Heart left ventricle (tissue), 16 donors: ENCODE data around the gene CENPX. TPM values are rescaled to one million over a fixed set of nuclear protein-coding genes. Genes with fewer than 3 reads are reported as not detected.

Experiments used
- ATAC-seq, 4 donors: fragments of 200-7000 bp; cut with Tn5 transposase; one replicate each; pipeline ENCODE4 v1.9.1; 2020 to 2022; ENCODE audit warnings: moderate library complexity in 4 of 4, mild to moderate bottlenecking in 3 of 4, moderate number of reproducible peaks in 1 of 4
- DNase-seq, 5 donors: peaks; one replicate each; pipeline ENCODE4 v3.0.0-alpha.2; 2020
- H3K27ac ChIP-seq, 12 donors: fragments of 200-600 bp; sonication (generic) in 4 of 12; one replicate each; pipeline versions ENCODE4 v1.5.0 to v1.8.0; 2016 to 2022; ENCODE audit warnings: mild to moderate bottlenecking in 2 of 12
- H3K27me3 ChIP-seq, 9 donors: fragments of 200-600 bp; sonication (generic) in 2 of 9; one replicate each; pipeline versions ENCODE4 v1.5.1 to v1.8.0; 2016 to 2022; ENCODE audit warnings: mild to moderate bottlenecking in 3 of 9
- H3K36me3 ChIP-seq, 9 donors: fragments of 200-600 bp; sonication (generic) in 2 of 9; one replicate each; pipeline versions ENCODE4 v1.5.0 to v1.8.0; 2018 to 2022; ENCODE audit warnings: mild to moderate bottlenecking in 2 of 9
- H3K4me1 ChIP-seq, 12 donors: fragments of 200-600 bp; sonication (generic) in 4 of 12; one replicate each; pipeline versions ENCODE4 v1.5.0 to v1.8.0; 2016 to 2022; ENCODE audit warnings: mild to moderate bottlenecking in 3 of 12
- H3K4me3 ChIP-seq, 12 donors: fragments of 200-600 bp; sonication (generic) in 4 of 12; one replicate each; pipeline versions ENCODE4 v1.5.0 to v1.8.0; 2017 to 2022; ENCODE audit warnings: mild to moderate bottlenecking in 9 of 12, moderate library complexity in 4 of 12
- H3K9me3 ChIP-seq, 12 donors: fragments of 200-600 bp; sonication (generic) in 4 of 12; one replicate each; pipeline versions ENCODE4 v1.5.0 to v1.8.0; 2016 to 2022; ENCODE audit warnings: mild to moderate bottlenecking in 1 of 12
- POLR2A ChIP-seq, 2 donors: fragments of 450-650 bp; IDR thresholded peaks; one replicate each; pipeline ENCODE4 v1.6.1; 2017; ENCODE audit warnings: antibody characterized with exemption in 2 of 2, mild to moderate bottlenecking in 2 of 2, moderate library complexity in 2 of 2
- WGBS, 4 donors: extraction: QIAGEN DNeasy Blood & Tissue Kit in 2 of 4; methylation state at CpG; one replicate each; pipeline versions ENCODE4 v1.1.5 to v1.1.7; 2013 to 2018; 5-methylcytosine and 5-hydroxymethylcytosine counted together
- intact Hi-C, 10 donors: fragments of 100-400 bp; cut with DNase I; formaldehyde crosslinking; loops; one replicate each; pipeline versions ENCODE4 v1.11.1 to v1.14.2; 2022
- polyA plus RNA-seq, 2 donors: library from polyadenylated mRNA; stranded (reverse); fragments of 200-250 nt; gene quantifications; one replicate each; pipeline ENCODE4 v1.2.3, GENCODE V29; 2013
- total RNA-seq, 9 donors: library from RNA; depleted of rRNA in 2 of 9; stranded (reverse); fragments of >200 nt in 2 of 9; fragmentation: NEBNext Ultra II Directional in 3 of 9; extraction: Animal tissue kit (Norgen Biotek cat#: 25700) in 3 of 9; gene quantifications; one replicate each; pipeline versions ENCODE4 v1.1.0 to v1.2.4, GENCODE V29; 2016 to 2023
- TF ChIP-seq, protein P1 (sequence below), 12 donors: fragments of 200-600 bp; sonication (generic) in 4 of 12; IDR thresholded peaks; one replicate each; pipeline versions ENCODE4 v1.5.0 to v1.8.0; 2018 to 2022; ENCODE audit warnings: antibody characterized with exemption in 12 of 12, mild to moderate bottlenecking in 5 of 12
- donor health status: ischemic (EF 13 %, LVEDD 7.1; RV severe dilation, severe dysfunction).
- donor health status: healthy with polysubstance abuse.
- donor health status: DM: no; HTN: yes; CAD: no.
- donor health status: DM: no; HTN: no; CAD: no.
- donor health status: ischemic (EF 25% LVEDD 6.9; RV normal size, moderate dysfunction).
- donor health status: ischemic (EF 25% LVEDD 5.7; RV mildly dilated, moderate dysfunction).
- donor health status: healthy.
- donor health status: DM: yes; HTN: yes; CAD: no.
- donor health status: ischemic (EF 35%, LVEDD 5.7; RV mildly dilated, moderate dysfunction).
- donor health status: nonischemic (EF 11% LVEDD 7.7; RV severe dilation, severe dysfunction).
- donor health status: DM: yes; HTN: yes; CAD: no.
- donor health status: PGD.
- donor health status: ischemic (EF 29% LVEDD 5.4; RV normal size, mild dysfunction).
- donor health status: nonischemic (EF 23%, LVEDD 6.1; RV moderate dilation, normal function).

CENPX gene
- total and polyA plus RNA-seq, 11 donors: 16.8 to 126 (median 29.2) TPM

DNA sequence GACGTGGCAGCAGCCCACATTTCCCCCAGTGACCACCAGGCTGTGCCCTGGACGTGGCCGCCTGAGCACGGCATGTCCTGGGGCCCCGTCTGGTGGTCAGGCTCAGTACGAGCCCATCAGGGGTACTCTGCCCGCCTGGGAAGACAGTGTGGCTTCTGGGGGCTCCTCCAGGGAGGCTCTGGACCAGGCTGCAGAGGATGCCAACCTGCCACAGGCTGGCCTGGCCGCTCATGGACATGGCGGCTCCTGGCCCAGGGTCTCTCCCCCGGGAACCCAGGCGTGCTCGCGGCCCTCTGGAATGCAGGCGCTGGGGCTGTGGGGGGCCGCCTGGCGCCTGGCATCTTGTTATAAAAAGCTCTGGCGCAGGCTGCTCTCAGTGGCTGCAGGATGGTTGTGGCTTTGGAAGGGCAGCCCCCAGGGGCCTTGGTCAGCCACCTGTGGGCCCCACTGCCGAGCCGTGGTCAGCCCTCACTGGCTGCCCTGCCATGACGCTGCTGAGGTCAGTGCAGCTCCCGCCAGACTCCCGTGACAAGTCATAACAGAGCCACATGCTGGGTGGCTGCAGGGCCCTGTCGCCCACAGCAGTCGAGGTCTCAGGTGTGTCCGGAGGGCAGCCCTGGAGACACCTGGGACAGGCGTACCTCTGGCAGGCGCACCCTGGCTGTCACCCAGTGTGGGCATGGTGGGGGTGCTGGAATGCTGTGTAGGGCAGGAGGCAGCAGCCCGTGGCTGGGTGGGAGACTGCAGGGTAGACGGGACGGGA is 15.0 kb downstream of the CENPX start:
- no peak overlapping the region for H3K4me3 ChIP-seq
- H3K27ac ChIP-seq: no peak overlapping the region
- peaks cover 0 to 53% (median 22%) of the 10 kb centered on the region in 12 donors for H3K4me1 ChIP-seq
- H3K36me3 ChIP-seq: peaks cover 0 to 9% (median 0%) of the 10 kb centered on the region in 9 donors
- H3K9me3 ChIP-seq: no peaks in the 10 kb centered on the region
- H3K27me3 ChIP-seq: no peaks in the 10 kb centered on the region
- no peak for ATAC-seq
- WGBS, 4 donors: 71 to 81% (median 77%) methylated on average over 17 to 30 of the region's 30 CpGs
- TF ChIP-seq, protein P1, sequence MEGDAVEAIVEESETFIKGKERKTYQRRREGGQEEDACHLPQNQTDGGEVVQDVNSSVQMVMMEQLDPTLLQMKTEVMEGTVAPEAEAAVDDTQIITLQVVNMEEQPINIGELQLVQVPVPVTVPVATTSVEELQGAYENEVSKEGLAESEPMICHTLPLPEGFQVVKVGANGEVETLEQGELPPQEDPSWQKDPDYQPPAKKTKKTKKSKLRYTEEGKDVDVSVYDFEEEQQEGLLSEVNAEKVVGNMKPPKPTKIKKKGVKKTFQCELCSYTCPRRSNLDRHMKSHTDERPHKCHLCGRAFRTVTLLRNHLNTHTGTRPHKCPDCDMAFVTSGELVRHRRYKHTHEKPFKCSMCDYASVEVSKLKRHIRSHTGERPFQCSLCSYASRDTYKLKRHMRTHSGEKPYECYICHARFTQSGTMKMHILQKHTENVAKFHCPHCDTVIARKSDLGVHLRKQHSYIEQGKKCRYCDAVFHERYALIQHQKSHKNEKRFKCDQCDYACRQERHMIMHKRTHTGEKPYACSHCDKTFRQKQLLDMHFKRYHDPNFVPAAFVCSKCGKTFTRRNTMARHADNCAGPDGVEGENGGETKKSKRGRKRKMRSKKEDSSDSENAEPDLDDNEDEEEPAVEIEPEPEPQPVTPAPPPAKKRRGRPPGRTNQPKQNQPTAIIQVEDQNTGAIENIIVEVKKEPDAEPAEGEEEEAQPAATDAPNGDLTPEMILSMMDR (IDR thresholded peaks at IDR 0.05): no peak
- TF ChIP-seq POLR2A (IDR thresholded peaks at IDR 0.05): no peak
- intact Hi-C loops: no loop called here
- DNase-seq: no peak

DNA sequence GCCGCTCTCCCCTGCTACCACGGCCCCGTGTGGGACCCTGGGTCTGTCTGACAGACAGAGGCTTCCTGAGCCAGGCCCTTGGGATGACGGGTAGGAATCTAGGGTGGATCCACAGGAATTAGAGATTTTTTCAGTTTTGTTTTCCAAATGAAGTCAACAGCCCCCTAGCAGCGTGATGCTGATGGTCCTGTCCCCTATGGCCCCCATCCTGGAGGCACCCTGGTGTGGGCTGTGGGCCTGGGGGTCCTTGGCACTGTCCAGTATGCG is 15.5 kb downstream of the CENPX start:
- intact Hi-C loops: no loop called here

DNA sequence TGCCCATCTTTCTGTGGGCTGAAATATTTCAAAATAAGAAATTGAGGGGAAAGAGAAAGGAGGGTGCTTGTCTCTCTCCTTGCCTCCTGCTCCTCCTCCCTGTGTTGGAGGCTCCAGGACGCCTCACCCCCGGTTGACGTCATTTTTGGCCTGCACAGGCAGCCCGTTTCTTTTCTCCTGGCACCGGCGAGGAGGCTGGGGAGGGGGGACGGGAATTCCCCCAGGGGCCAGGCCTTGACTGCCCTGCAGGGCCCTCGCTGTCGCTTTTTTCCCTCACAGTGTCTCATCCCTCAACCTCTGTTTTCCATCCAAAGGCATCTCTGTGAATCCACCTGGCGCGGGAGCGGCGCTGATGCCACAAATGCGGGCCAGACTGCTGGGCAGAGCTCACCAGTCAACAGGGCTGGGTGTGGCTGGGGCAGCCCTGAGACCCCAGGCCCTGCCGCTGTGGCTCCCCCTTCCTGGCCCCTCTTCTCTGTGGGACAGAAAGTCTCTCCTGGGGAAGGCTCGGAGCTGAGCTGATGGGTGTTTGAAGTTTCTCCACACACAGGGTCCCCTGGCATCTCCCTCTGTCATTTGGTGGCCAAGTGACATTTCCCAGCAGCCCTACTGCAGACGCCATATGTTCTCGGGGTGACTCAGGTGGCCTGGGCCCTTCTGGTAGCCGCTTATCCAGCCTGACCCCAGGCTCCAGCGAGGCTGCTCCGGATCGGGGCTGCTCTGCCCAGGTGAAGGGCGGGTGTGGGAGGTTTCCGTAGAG is 16.0 kb downstream of the CENPX start:
- H3K9me3 ChIP-seq: no peaks in the 10 kb centered on the region
- peaks cover 0 to 48% (median 21%) of the 10 kb centered on the region in 12 donors for H3K4me1 ChIP-seq
- peak overlapping the region in 3 of 12 donors; percentile 1 to 46 (median 24) for H3K27ac ChIP-seq
- no peaks in the 10 kb centered on the region for H3K27me3 ChIP-seq
- TF ChIP-seq, protein P1 (IDR thresholded peaks at IDR 0.05): no peak
- no peak for TF ChIP-seq POLR2A (IDR thresholded peaks at IDR 0.05)
- ATAC-seq (peak in 3 of 4 donors; percentile 36 to 53 (median 38)), DNase-seq (peak in 3 of 5 donors; percentile 51 to 73 (median 55))
- peaks cover 0 to 5% (median 0%) of the 10 kb centered on the region in 9 donors for H3K36me3 ChIP-seq
- H3K4me3 ChIP-seq: no peak overlapping the region
- intact Hi-C loops: no loop called here
- WGBS, 4 donors: 57 to 61% (median 59%) methylated on average over 22 to 24 of the region's 24 CpGs

More for the DNA sequence above, 15.5 kb downstream of the CENPX start:
- H3K9me3 ChIP-seq: no peaks in the 10 kb centered on the region
- peak overlapping the region in 1 of 12 donors; percentile 1 for H3K27ac ChIP-seq
- WGBS, 4 donors: 84 to 90% (median 88%) methylated on average over 5 to 6 of the region's 6 CpGs
- H3K4me3 ChIP-seq: no peak overlapping the region
- TF ChIP-seq POLR2A (IDR thresholded peaks at IDR 0.05): no peak
- TF ChIP-seq, protein P1 (IDR thresholded peaks at IDR 0.05): no peak
- H3K27me3 ChIP-seq: no peaks in the 10 kb centered on the region
- peaks cover 0 to 48% (median 21%) of the 10 kb centered on the region in 12 donors for H3K4me1 ChIP-seq
- peaks cover 0 to 9% (median 0%) of the 10 kb centered on the region in 9 donors for H3K36me3 ChIP-seq
- DNase-seq: no peak
- ATAC-seq: no peak

DNA sequence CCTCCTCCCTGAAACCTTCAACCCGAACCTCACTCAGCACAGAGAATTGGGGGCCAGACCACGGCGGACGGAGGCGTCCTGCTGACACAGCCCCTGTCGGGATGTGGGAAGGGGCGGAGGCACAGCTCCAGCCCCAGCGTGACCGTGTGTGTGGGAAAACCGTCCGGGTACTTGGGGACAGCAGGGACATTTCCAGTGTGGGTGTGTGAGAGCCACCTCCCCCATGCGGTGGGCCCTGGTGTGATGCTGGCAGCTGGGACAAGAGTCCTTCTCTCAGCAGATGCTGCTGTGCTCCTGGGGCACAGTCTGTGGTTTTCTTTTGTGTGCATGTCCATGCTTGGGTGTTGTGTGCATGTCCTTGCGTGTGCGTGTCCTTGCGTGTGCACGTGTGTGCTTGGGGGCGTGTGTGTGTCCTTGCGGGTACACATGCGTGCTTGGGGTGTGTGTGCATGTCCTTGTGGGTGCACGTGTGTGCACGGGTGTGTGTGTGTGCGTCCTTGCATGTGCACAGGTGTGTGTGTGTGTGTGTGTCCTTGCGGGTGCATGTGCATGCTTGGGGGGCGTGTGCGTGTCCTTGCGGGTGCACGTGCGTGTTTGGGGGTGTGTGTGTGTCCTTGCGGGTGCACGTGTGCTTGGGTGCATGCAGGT is 16.9 kb downstream of the CENPX start:
- WGBS, 4 donors: 87 to 91% (median 90%) methylated on average over 29 to 30 of the region's 30 CpGs
- Histone ChIP-seq H3K27ac (no peak overlapping the region), H3K27me3 (no peaks in the 10 kb centered on the region), H3K4me3 (no peak overlapping the region), H3K4me1 (peaks cover 0 to 48% (median 21%) of the 10 kb centered on the region in 12 donors), H3K9me3 (no peaks in the 10 kb centered on the region), H3K36me3 (no peaks in the 10 kb centered on the region)
- ATAC-seq (no peak), DNase-seq (no peak)
- intact Hi-C loops: no loop called here
- no peak for TF ChIP-seq POLR2A (IDR thresholded peaks at IDR 0.05)
- TF ChIP-seq, protein P1 (IDR thresholded peaks at IDR 0.05): no peak
